GM12878 (cell line): ENCODE measurements around the gene PMM2.

Experiments
- BHLHE40 ChIP-seq, 2 experiments: fragments of 450-650 bp in 1 of 2; IDR thresholded peaks; 2 replicates each; pipeline ENCODE4 v1.6.1; 2011 to 2017; ENCODE audit warnings: low read depth in 2 of 2, borderline replicate concordance in 1 of 2, improper control_type of control experiment in 1 of 2, low read length in 1 of 2, mild to moderate bottlenecking in 1 of 2
- MYC ChIP-seq: IDR thresholded peaks from 2 replicates; pipeline ENCODE4 v1.6.1; 2011; ENCODE audit warnings: mild to moderate bottlenecking, low read length, moderate library complexity, inconsistent platforms; ENCODE audit not compliant: insufficient read depth, insufficient replicate concordance, insufficient read length, severe bottlenecking
- PAX8 ChIP-seq: fragments of 450-650 bp; IDR thresholded peaks from 2 replicates; pipeline ENCODE4 v1.6.1; 2017; ENCODE audit warnings: mild to moderate bottlenecking, moderate library complexity
- POLR2A ChIP-seq: IDR thresholded peaks from 2 replicates; pipeline ENCODE4 v1.6.1; 2011; ENCODE audit warnings: low read depth, mild to moderate bottlenecking, low read length
- RAD21 ChIP-seq: IDR thresholded peaks from 2 replicates; pipeline ENCODE4 v1.6.1; 2011; ENCODE audit warnings: mild to moderate bottlenecking, low read depth, low read length, moderate library complexity; ENCODE audit not compliant: insufficient read depth
- TF ChIP-seq, protein P1 (sequence below): IDR thresholded peaks from 2 replicates; pipeline ENCODE4 v1.6.1; 2011; ENCODE audit warnings: borderline replicate concordance, low read depth, mild to moderate bottlenecking, moderate library complexity, low read length; ENCODE audit not compliant: insufficient read depth, poor library complexity, severe bottlenecking
- TF ChIP-seq, protein P2 (sequence below), 3 experiments: IDR thresholded peaks in 2 of 3; conservative IDR thresholded peaks in 1 of 3; 2 replicates each; pipeline ENCODE4 v1.5.1; 2011; ENCODE audit warnings: low read depth in 3 of 3, low read length in 3 of 3, mild to moderate bottlenecking in 3 of 3, control low read depth in 2 of 3, moderate library complexity in 2 of 3, inconsistent platforms in 1 of 3, mixed read lengths in 1 of 3; ENCODE audit not compliant: control insufficient read depth in 2 of 3, insufficient read depth in 1 of 3; ENCODE audit errors: extremely low read depth in 1 of 3

DNA sequence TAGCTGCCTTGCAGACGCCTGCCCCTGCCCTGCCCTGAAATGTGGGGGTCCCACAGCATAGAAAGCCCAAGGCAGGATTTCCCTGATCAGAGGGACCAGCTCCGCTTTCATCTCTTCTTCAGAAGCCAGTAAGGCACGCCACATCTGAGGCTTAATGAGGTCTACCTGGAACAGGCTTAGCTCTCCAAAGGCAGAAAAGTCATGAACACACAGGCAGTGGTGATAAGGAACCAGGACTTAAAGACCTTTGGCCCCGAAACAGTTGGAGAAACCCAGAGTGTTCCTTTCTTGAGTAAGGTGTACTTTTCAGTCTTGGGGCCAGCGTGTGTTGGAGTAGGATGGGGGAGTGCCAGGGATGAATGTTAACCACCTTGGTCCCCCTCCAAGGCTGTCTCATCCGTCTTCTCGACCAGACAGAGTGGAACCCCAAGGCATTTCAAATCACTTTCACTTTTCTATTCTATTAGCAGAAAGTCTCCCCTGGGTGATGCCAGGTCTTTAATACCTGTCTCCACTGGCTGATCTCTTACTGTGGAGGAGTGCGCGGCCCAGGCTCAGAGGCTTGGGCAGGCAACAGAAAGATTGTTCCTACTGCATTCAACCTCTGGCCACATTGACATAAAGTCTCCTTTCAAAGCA, 44.1 kb upstream of the PMM2 start:
- no peak for TF ChIP-seq POLR2A
- TF ChIP-seq MYC: no peak
- TF ChIP-seq, protein P1, sequence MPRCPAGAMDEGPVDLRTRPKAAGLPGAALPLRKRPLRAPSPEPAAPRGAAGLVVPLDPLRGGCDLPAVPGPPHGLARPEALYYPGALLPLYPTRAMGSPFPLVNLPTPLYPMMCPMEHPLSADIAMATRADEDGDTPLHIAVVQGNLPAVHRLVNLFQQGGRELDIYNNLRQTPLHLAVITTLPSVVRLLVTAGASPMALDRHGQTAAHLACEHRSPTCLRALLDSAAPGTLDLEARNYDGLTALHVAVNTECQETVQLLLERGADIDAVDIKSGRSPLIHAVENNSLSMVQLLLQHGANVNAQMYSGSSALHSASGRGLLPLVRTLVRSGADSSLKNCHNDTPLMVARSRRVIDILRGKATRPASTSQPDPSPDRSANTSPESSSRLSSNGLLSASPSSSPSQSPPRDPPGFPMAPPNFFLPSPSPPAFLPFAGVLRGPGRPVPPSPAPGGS: no peak
- no peak for TF ChIP-seq RAD21
- TF ChIP-seq, protein P2, sequence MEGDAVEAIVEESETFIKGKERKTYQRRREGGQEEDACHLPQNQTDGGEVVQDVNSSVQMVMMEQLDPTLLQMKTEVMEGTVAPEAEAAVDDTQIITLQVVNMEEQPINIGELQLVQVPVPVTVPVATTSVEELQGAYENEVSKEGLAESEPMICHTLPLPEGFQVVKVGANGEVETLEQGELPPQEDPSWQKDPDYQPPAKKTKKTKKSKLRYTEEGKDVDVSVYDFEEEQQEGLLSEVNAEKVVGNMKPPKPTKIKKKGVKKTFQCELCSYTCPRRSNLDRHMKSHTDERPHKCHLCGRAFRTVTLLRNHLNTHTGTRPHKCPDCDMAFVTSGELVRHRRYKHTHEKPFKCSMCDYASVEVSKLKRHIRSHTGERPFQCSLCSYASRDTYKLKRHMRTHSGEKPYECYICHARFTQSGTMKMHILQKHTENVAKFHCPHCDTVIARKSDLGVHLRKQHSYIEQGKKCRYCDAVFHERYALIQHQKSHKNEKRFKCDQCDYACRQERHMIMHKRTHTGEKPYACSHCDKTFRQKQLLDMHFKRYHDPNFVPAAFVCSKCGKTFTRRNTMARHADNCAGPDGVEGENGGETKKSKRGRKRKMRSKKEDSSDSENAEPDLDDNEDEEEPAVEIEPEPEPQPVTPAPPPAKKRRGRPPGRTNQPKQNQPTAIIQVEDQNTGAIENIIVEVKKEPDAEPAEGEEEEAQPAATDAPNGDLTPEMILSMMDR (IDR thresholded peaks at IDR 0.05 in 2 of 3, conservative IDR thresholded peaks at IDR 0.05 in 1 of 3; ENCODE audit: control insufficient read depth in 2 of 3, extremely low read depth in 1 of 3, insufficient read depth in 1 of 3, low read depth in 3 of 3, low read length in 3 of 3): no peak
- no peak for TF ChIP-seq PAX8
- no peak for TF ChIP-seq BHLHE40 (IDR thresholded peaks at IDR 0.05; ENCODE audit: borderline replicate concordance in 1 of 2, low read depth in 2 of 2, low read length in 1 of 2)
